ENCODE results near the gene RHOBTB1.

The RHOBTB1 gene

GRCh38 chr10:60980997-60981396 is 37.0 kb upstream of the RHOBTB1 start:
- H3K79me2 ChIP-seq (ENCODE audit: insufficient read depth, low read length) = no peaks in the 10 kb centered on the region
- no peak overlapping the region for H3K4me2 ChIP-seq (ENCODE audit: low read depth, low read length, poor library complexity, severe bottlenecking)
- no peaks in the 10 kb centered on the region for H3K4me1 ChIP-seq (ENCODE audit: insufficient read depth, low read length, poor library complexity, severe bottlenecking)
- no peak overlapping the region for H2AFZ ChIP-seq (ENCODE audit: low read length)
- no peaks in the 10 kb centered on the region for H3K9me2 ChIP-seq (replicated peaks; ENCODE audit: low read depth, low read length)
- no peak overlapping the region for H3K9ac ChIP-seq (ENCODE audit: low read depth, low read length, poor library complexity, severe bottlenecking)
- no peaks in the 10 kb centered on the region for H3F3A ChIP-seq (ENCODE audit: low read depth)
- TF ChIP-seq CTCF (conservative IDR thresholded peaks at IDR 0.05; ENCODE audit: low read length) (no peak), EZH2phosphoT487 (IDR thresholded peaks at IDR 0.05; ENCODE audit: borderline replicate concordance) (no peak)
- no peaks in the 10 kb centered on the region for H4K20me1 ChIP-seq (ENCODE audit: insufficient read depth, low read length, poor library complexity, severe bottlenecking)
- H3K27me3 ChIP-seq (ENCODE audit: insufficient read depth, low read length, poor library complexity, severe bottlenecking) = no peaks in the 10 kb centered on the region
- H3K36me3 ChIP-seq (ENCODE audit: insufficient read depth, low read length) = no peaks in the 10 kb centered on the region
- H3K9me3 ChIP-seq (ENCODE audit: insufficient read depth, low read depth, low read length) = no peaks in the 10 kb centered on the region
- no peak overlapping the region for H3K4me3 ChIP-seq (ENCODE audit: low read length, poor library complexity, severe bottlenecking)

- no peaks in the 10 kb centered on the region for H3K36me3 ChIP-seq (ENCODE audit: insufficient read depth, low read length)
- no peaks in the 10 kb centered on the region for H3K9me3 ChIP-seq (ENCODE audit: insufficient read depth, low read depth, low read length)
- no peaks in the 10 kb centered on the region for H3F3A ChIP-seq (ENCODE audit: low read depth)
- H3K9me2 ChIP-seq (replicated peaks; ENCODE audit: low read depth, low read length) = no peaks in the 10 kb centered on the region
- no peaks in the 10 kb centered on the region for H3K27me3 ChIP-seq (ENCODE audit: insufficient read depth, low read length, poor library complexity, severe bottlenecking)
- H3K79me2 ChIP-seq (ENCODE audit: insufficient read depth, low read length) = no peaks in the 10 kb centered on the region
- no peak overlapping the region for H3K4me3 ChIP-seq (ENCODE audit: low read length, poor library complexity, severe bottlenecking)
- H4K20me1 ChIP-seq (ENCODE audit: insufficient read depth, low read length, poor library complexity, severe bottlenecking) = no peaks in the 10 kb centered on the region
- H3K4me1 ChIP-seq (ENCODE audit: insufficient read depth, low read length, poor library complexity, severe bottlenecking) = no peaks in the 10 kb centered on the region
- H2AFZ ChIP-seq (ENCODE audit: low read length) = no peak overlapping the region
- TF ChIP-seq CTCF (conservative IDR thresholded peaks at IDR 0.05; ENCODE audit: low read length) = no peak
- H3K4me2 ChIP-seq (ENCODE audit: low read depth, low read length, poor library complexity, severe bottlenecking) = no peak overlapping the region
- H3K9ac ChIP-seq (ENCODE audit: low read depth, low read length, poor library complexity, severe bottlenecking) = no peak overlapping the region
Observed at GRCh38 chr10:60979667-60980104, 35.7 kb upstream of the RHOBTB1 start.

- H3K4me1 ChIP-seq (ENCODE audit: insufficient read depth, low read length, poor library complexity, severe bottlenecking) = no peaks in the 10 kb centered on the region
- H3K9me3 ChIP-seq (ENCODE audit: insufficient read depth, low read depth, low read length) = no peaks in the 10 kb centered on the region
- H3K4me2 ChIP-seq (ENCODE audit: low read depth, low read length, poor library complexity, severe bottlenecking) = no peak overlapping the region
- no peaks in the 10 kb centered on the region for H3K79me2 ChIP-seq (ENCODE audit: insufficient read depth, low read length)
- no peaks in the 10 kb centered on the region for H4K20me1 ChIP-seq (ENCODE audit: insufficient read depth, low read length, poor library complexity, severe bottlenecking)
- TF ChIP-seq CTCF (conservative IDR thresholded peaks at IDR 0.05; ENCODE audit: low read length) (no peak), EZH2phosphoT487 (IDR thresholded peaks at IDR 0.05; ENCODE audit: borderline replicate concordance) (no peak)
- H3K4me3 ChIP-seq (ENCODE audit: low read length, poor library complexity, severe bottlenecking) = no peak overlapping the region
- H3K36me3 ChIP-seq (ENCODE audit: insufficient read depth, low read length) = no peaks in the 10 kb centered on the region
- no peak overlapping the region for H3K9ac ChIP-seq (ENCODE audit: low read depth, low read length, poor library complexity, severe bottlenecking)
- no peak overlapping the region for H2AFZ ChIP-seq (ENCODE audit: low read length)
- no peaks in the 10 kb centered on the region for H3K27me3 ChIP-seq (ENCODE audit: insufficient read depth, low read length, poor library complexity, severe bottlenecking)
- H3F3A ChIP-seq (ENCODE audit: low read depth) = no peaks in the 10 kb centered on the region
- no peaks in the 10 kb centered on the region for H3K9me2 ChIP-seq (replicated peaks; ENCODE audit: low read depth, low read length)
Observed at GRCh38 chr10:60978287-60979115, 34.5 kb upstream of the RHOBTB1 start.

Measured in Loucy (cell line).